Measurements from ENCODE around the gene MAGI3. TPM values are rescaled to one million over a fixed set of nuclear protein-coding genes. Genes with fewer than 3 reads are reported as not detected.

The MAGI3 gene
- total and polyA plus RNA-seq, 2 of the 13 experiments (the other 11 are each of a cell fraction or from before 2014, with no cell fraction given) = 4.0 to 11.8 TPM

DNA sequence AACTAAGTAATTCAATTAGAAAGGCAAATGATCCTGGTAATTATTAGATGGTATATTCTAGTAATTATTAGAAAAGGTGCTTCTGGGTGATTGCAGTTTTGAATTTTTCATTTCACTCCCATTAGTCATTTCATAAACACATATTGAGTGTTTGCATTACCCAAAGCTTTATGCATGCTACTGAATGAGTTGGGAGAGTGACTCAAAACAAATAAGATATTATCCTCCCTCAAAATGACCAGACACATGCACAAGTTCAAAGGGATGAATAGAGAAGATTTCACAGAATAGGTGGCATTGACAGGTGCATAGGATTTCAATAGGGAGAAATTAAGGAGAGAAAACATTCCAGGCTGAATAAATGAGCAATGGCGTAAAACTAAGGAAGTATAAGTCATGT, 284.3 kb downstream of the MAGI3 start (continued):
- no peak for TF ChIP-seq ZNF577 (CRISPR knock-in tag; IDR thresholded peaks at IDR 0.05; ENCODE audit: borderline replicate concordance, low read depth)
- no peak for TF ChIP-seq AHR (CRISPR knock-in tag; IDR thresholded peaks at IDR 0.05)
- TF ChIP-seq, protein P1, sequence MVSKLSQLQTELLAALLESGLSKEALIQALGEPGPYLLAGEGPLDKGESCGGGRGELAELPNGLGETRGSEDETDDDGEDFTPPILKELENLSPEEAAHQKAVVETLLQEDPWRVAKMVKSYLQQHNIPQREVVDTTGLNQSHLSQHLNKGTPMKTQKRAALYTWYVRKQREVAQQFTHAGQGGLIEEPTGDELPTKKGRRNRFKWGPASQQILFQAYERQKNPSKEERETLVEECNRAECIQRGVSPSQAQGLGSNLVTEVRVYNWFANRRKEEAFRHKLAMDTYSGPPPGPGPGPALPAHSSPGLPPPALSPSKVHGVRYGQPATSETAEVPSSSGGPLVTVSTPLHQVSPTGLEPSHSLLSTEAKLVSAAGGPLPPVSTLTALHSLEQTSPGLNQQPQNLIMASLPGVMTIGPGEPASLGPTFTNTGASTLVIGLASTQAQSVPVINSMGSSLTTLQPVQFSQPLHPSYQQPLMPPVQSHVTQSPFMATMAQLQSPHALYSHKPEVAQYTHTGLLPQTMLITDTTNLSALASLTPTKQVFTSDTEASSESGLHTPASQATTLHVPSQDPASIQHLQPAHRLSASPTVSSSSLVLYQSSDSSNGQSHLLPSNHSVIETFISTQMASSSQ (IDR thresholded peaks at IDR 0.05; ENCODE audit: low read depth) = no peak
- TF ChIP-seq, protein P1 (CRISPR knock-in tag; IDR thresholded peaks at IDR 0.05; ENCODE audit: borderline replicate concordance) = no peak
- TF ChIP-seq SRSF4 (IDR thresholded peaks at IDR 0.05; ENCODE audit: low read depth, low read length, poor library complexity, severe bottlenecking) = no peak
- peak in 1 of 2 experiments; percentile 29; a peak in 1 of 4 replicates for TF ChIP-seq EP300 (IDR thresholded peaks at IDR 0.05; ENCODE audit: low read depth in 2 of 2, low read length in 2 of 2)
- no peak for TF ChIP-seq EP300 (CRISPR knock-in tag; IDR thresholded peaks at IDR 0.05; ENCODE audit: borderline replicate concordance)
- TF ChIP-seq SSRP1 (CRISPR knock-in tag; IDR thresholded peaks at IDR 0.05) = no peak
- TF ChIP-seq MTF2 (CRISPR knock-in tag; IDR thresholded peaks at IDR 0.05; ENCODE audit: borderline replicate concordance) = no peak
- TF ChIP-seq FOSL2 (CRISPR knock-in tag; IDR thresholded peaks at IDR 0.05) = peak; percentile 52; the same call in 1 of the 2 replicates
- peak; percentile 44; the same call in 1 of the 2 replicates for TF ChIP-seq TBX3 (IDR thresholded peaks at IDR 0.05; ENCODE audit: borderline replicate concordance)
- TF ChIP-seq ZNF432 (CRISPR knock-in tag; IDR thresholded peaks at IDR 0.05; ENCODE audit: borderline replicate concordance) = no peak
- TF ChIP-seq ZNF724P (CRISPR knock-in tag; IDR thresholded peaks at IDR 0.05; ENCODE audit: borderline replicate concordance) = no peak
- TF ChIP-seq GLMP (CRISPR knock-in tag; IDR thresholded peaks at IDR 0.05; ENCODE audit: borderline replicate concordance) = no peak
- no peak for TF ChIP-seq CENPT (CRISPR knock-in tag; IDR thresholded peaks at IDR 0.05; ENCODE audit: low read depth)
- TF ChIP-seq FOXA3 (CRISPR knock-in tag; IDR thresholded peaks at IDR 0.05) = no peak
- TF ChIP-seq MTA3 (CRISPR knock-in tag; IDR thresholded peaks at IDR 0.05) = no peak
- TF ChIP-seq BHLHE40 (IDR thresholded peaks at IDR 0.05; ENCODE audit: low read length) = peak; percentile 22; the same call in 1 of the 2 replicates
- no peak for TF ChIP-seq ZKSCAN5 (CRISPR knock-in tag; IDR thresholded peaks at IDR 0.05)
- TF ChIP-seq NBN (conservative IDR thresholded peaks at IDR 0.05) = no peak
- no peak for TF ChIP-seq NFKBIZ (CRISPR knock-in tag; IDR thresholded peaks at IDR 0.05)
- no peak for TF ChIP-seq ZNF382 (CRISPR knock-in tag; IDR thresholded peaks at IDR 0.05; ENCODE audit: borderline replicate concordance)
- TF ChIP-seq, protein P2, sequence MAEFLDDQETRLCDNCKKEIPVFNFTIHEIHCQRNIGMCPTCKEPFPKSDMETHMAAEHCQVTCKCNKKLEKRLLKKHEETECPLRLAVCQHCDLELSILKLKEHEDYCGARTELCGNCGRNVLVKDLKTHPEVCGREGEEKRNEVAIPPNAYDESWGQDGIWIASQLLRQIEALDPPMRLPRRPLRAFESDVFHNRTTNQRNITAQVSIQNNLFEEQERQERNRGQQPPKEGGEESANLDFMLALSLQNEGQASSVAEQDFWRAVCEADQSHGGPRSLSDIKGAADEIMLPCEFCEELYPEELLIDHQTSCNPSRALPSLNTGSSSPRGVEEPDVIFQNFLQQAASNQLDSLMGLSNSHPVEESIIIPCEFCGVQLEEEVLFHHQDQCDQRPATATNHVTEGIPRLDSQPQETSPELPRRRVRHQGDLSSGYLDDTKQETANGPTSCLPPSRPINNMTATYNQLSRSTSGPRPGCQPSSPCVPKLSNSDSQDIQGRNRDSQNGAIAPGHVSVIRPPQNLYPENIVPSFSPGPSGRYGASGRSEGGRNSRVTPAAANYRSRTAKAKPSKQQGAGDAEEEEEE (CRISPR knock-in tag; IDR thresholded peaks at IDR 0.05; ENCODE audit: borderline replicate concordance) = no peak
- no peak for TF ChIP-seq U2AF2 (IDR thresholded peaks at IDR 0.05; ENCODE audit: low read depth, low read length)
- no peak for TF ChIP-seq ZNF605 (CRISPR knock-in tag; IDR thresholded peaks at IDR 0.05)
- 0 out of 2 replicates have a peak, but pooled peaks have one; percentile 22 for TF ChIP-seq TCF7 (IDR thresholded peaks at IDR 0.05; ENCODE audit: low read depth)
- TF ChIP-seq TMF1 (CRISPR knock-in tag; IDR thresholded peaks at IDR 0.05; ENCODE audit: low read depth) = no peak
